Neural progenitor cell (in vitro differentiated cells): ENCODE measurements around the gene ZNF786. TPM values are rescaled to one million over a fixed set of nuclear protein-coding genes. Genes with fewer than 3 reads are reported as not detected.
"Not testable (repeated sequence)": the region's sequence is repeated elsewhere in the genome, so short reads cannot be mapped to it uniquely, and the experiment has no call there.

ENCODE experiments used
- DNase-seq: peaks from one replicate; pipeline ENCODE4 v3.0.0-alpha.2; 2016; ENCODE audit warnings: low spot score
- H2AFZ ChIP-seq: fragments of 200-600 bp; sonication (generic); replicated peaks from 2 replicates; pipeline ENCODE4 v1.6.1; 2016; ENCODE audit warnings: antibody characterized with exemption
- H3F3A ChIP-seq: fragments of 200-600 bp; sonication (generic); 2 replicates; pipeline ENCODE4 v1.6.1; 2016; ENCODE audit warnings: antibody characterized with exemption, low read depth
- H3K27ac ChIP-seq: fragments of 200-600 bp; sonication (generic); 2 replicates; pipeline ENCODE4 v1.5.1; 2016; ENCODE audit warnings: mild to moderate bottlenecking
- H3K27me3 ChIP-seq: fragments of 200-600 bp; sonication (generic); 2 replicates; pipeline ENCODE4 v1.6.1; 2016; ENCODE audit warnings: mild to moderate bottlenecking, moderate library complexity
- H3K36me3 ChIP-seq: fragments of 200-600 bp; sonication (generic); 2 replicates; pipeline ENCODE4 v1.5.1; 2016
- H3K4me1 ChIP-seq: fragments of 200-600 bp; sonication (generic); 2 replicates; pipeline ENCODE4 v1.6.1; 2016; ENCODE audit warnings: mixed run types
- H3K4me2 ChIP-seq: fragments of 200-600 bp; sonication (generic); 2 replicates; pipeline ENCODE4 v1.6.1; 2016
- H3K4me3 ChIP-seq: fragments of 200-600 bp; sonication (generic); 2 replicates; pipeline ENCODE4 v1.5.1; 2016
- H3K79me2 ChIP-seq: fragments of 200-600 bp; sonication (generic); 2 replicates; pipeline ENCODE4 v1.6.1; 2016; ENCODE audit warnings: low read depth
- H3K9ac ChIP-seq: fragments of 200-600 bp; sonication (generic); 2 replicates; pipeline ENCODE4 v1.6.1; 2016
- H3K9me3 ChIP-seq: fragments of 200-600 bp; sonication (generic); 2 replicates; pipeline ENCODE4 v1.5.1; 2016; ENCODE audit warnings: low read depth
- H4K20me1 ChIP-seq: fragments of 200-600 bp; sonication (generic); 2 replicates; pipeline ENCODE4 v1.6.1; 2016; ENCODE audit warnings: low read depth
- H3K27ac Mint-ChIP-seq: 3 replicates; pipeline ENCODE4 v1.8.0; 2021; ENCODE audit warnings: mixed read lengths
- H3K27me3 Mint-ChIP-seq: 2 replicates; pipeline ENCODE4 v1.8.0; 2022; ENCODE audit warnings: low read depth, mild to moderate bottlenecking, inconsistent platforms, moderate library complexity, mixed read lengths; ENCODE audit not compliant: insufficient read depth
- H3K36me3 Mint-ChIP-seq: 3 replicates; pipeline ENCODE4 v1.8.0; 2021; ENCODE audit warnings: mixed read lengths
- H3K4me1 Mint-ChIP-seq: 3 replicates; pipeline ENCODE4 v1.8.0; 2021; ENCODE audit warnings: mixed read lengths
- H3K4me3 Mint-ChIP-seq: 3 replicates; pipeline ENCODE4 v1.8.0; 2021; ENCODE audit warnings: mild to moderate bottlenecking, moderate library complexity, mixed read lengths
- H3K9me3 Mint-ChIP-seq: 3 replicates; pipeline ENCODE4 v1.8.0; 2020; ENCODE audit warnings: mixed read lengths
- EZH2 ChIP-seq: fragments of 200-600 bp; sonication (generic); IDR thresholded peaks from 2 replicates; pipeline ENCODE4 v1.6.1; 2017; ENCODE audit warnings: antibody characterized with exemption, mild to moderate bottlenecking, moderate library complexity
- EZH2phosphoT487 ChIP-seq: fragments of 200-600 bp; sonication (generic); IDR thresholded peaks from 2 replicates; pipeline ENCODE4 v1.6.1; 2017; ENCODE audit warnings: antibody characterized with exemption
- total RNA-seq: library from RNA; depleted of rRNA; stranded (reverse); fragments of >200 nt; gene quantifications from 2 replicates; pipeline ENCODE4 v1.2.3, GENCODE V29; 2015; ENCODE audit warnings: low replicate concordance
- TF ChIP-seq, protein P1 (sequence below): fragments of 200-600 bp; sonication (generic); IDR thresholded peaks from 2 replicates; pipeline ENCODE4 v1.5.1; 2017; ENCODE audit warnings: antibody characterized with exemption, mild to moderate bottlenecking

ZNF786 gene
- total RNA-seq, 1 donor from 2014 or later: 6.3 TPM

DNA sequence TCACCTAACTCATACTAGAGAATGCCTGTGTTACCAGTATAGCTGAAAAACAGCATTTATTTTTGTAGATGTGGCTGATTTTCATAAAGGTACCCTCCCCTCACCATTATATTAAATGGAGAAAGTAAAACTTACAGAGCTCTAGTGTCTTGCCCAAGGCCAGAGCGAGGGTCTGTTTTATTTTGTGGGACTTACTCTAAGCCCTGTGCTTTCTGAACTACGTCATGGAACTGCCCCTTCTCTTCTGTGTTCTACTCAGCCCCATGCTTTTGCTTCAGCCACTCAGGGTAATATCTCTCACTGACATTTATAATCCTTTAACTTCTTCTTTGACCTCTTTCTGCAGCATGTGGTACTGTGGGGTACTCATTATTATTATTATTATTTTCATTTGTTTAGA lies 10.3 kb upstream of the ZNF786 start:
- no peaks in the 10 kb centered on the region for H4K20me1 ChIP-seq
- H3K9me3 Mint-ChIP-seq: no peaks in the 10 kb centered on the region
- H3K4me1 ChIP-seq: no peaks in the 10 kb centered on the region
- H3K4me3 ChIP-seq: no peak overlapping the region
- H3F3A ChIP-seq: no peaks in the 10 kb centered on the region
- no peaks in the 10 kb centered on the region for H3K79me2 ChIP-seq
- peak overlapping the region; percentile 7 for H3K27ac Mint-ChIP-seq
- no peak overlapping the region for H3K4me3 Mint-ChIP-seq
- H3K27me3 ChIP-seq: no peaks in the 10 kb centered on the region
- H3K36me3 ChIP-seq: no peaks in the 10 kb centered on the region
- peaks cover 3% of the 10 kb centered on the region for H3K4me1 Mint-ChIP-seq
- TF ChIP-seq EZH2: no peak
- TF ChIP-seq, protein P1, sequence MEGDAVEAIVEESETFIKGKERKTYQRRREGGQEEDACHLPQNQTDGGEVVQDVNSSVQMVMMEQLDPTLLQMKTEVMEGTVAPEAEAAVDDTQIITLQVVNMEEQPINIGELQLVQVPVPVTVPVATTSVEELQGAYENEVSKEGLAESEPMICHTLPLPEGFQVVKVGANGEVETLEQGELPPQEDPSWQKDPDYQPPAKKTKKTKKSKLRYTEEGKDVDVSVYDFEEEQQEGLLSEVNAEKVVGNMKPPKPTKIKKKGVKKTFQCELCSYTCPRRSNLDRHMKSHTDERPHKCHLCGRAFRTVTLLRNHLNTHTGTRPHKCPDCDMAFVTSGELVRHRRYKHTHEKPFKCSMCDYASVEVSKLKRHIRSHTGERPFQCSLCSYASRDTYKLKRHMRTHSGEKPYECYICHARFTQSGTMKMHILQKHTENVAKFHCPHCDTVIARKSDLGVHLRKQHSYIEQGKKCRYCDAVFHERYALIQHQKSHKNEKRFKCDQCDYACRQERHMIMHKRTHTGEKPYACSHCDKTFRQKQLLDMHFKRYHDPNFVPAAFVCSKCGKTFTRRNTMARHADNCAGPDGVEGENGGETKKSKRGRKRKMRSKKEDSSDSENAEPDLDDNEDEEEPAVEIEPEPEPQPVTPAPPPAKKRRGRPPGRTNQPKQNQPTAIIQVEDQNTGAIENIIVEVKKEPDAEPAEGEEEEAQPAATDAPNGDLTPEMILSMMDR: no peak
- TF ChIP-seq EZH2phosphoT487: no peak
- peaks cover 10% of the 10 kb centered on the region for H3K36me3 Mint-ChIP-seq
- DNase-seq: no peak
- no peak overlapping the region for H3K27ac ChIP-seq
- H3K27me3 Mint-ChIP-seq: peaks cover 9% of the 10 kb centered on the region
- H3K9me3 ChIP-seq: no peaks in the 10 kb centered on the region
- H3K4me2 ChIP-seq: no peak overlapping the region
- no peak overlapping the region for H3K9ac ChIP-seq
- no peak overlapping the region for H2AFZ ChIP-seq

DNA sequence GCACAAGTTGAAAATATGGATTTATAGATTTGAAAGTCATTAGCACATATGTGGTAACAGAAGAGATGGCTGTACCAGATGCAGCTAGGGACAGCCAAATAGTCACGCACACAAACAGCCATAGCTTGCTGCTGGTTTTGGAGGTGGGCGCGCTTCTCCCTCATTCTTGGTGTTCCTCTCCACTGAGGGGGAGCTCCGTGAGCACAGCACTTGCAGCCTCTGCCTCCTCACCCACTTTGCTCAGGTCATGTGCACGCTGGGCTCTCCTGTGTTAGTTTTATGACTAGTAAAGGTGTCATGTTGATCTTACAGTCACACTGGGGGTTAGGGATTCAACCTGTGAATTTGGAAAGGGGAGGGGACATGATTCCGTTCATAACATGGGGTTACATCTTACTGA lies 8.5 kb upstream of the ZNF786 start:
- Mint-ChIP-seq H3K9me3 (no peaks in the 10 kb centered on the region), H3K36me3 (peaks cover 5% of the 10 kb centered on the region), H3K27me3 (peaks cover 3% of the 10 kb centered on the region), H3K4me1 (peaks cover 3% of the 10 kb centered on the region), H3K4me3 (no peak overlapping the region), H3K27ac (no peak overlapping the region)
- no peak overlapping the region for H3K4me3 ChIP-seq
- no peak overlapping the region for H3K9ac ChIP-seq
- no peaks in the 10 kb centered on the region for H3K4me1 ChIP-seq
- H3K27ac ChIP-seq: no peak overlapping the region
- H2AFZ ChIP-seq: no peak overlapping the region
- H3K9me3 ChIP-seq: no peaks in the 10 kb centered on the region
- TF ChIP-seq EZH2: no peak
- H3F3A ChIP-seq: no peaks in the 10 kb centered on the region
- no peak for DNase-seq
- no peaks in the 10 kb centered on the region for H3K79me2 ChIP-seq
- no peak overlapping the region for H3K4me2 ChIP-seq
- no peaks in the 10 kb centered on the region for H4K20me1 ChIP-seq
- no peaks in the 10 kb centered on the region for H3K36me3 ChIP-seq
- H3K27me3 ChIP-seq: no peaks in the 10 kb centered on the region

DNA sequence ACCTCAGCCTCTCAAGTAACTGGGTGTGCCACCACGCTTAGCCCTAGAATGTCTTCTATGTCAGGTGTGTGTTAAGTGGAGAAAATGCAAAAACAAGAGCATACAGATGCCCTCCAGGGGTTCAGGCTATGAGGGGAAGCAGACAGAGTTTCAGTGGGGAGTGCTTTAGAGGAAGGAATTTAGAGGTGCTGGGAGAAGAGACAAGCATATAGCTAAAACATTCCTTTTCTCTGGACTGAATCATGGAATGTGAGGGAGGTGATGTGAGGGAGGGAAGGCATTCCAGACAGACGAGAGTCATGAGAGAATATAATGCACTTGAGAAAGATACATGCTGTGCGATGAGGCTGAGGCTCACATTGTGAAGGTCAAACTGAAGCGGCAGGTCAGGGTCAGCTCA lies 6.6 kb upstream of the ZNF786 start:
- Mint-ChIP-seq H3K27me3 (peaks cover 4% of the 10 kb centered on the region), H3K4me3 (no peak overlapping the region), H3K27ac (no peak overlapping the region), H3K36me3 (peaks cover 1% of the 10 kb centered on the region), H3K9me3 (no peaks in the 10 kb centered on the region), H3K4me1 (peaks cover 3% of the 10 kb centered on the region)
- TF ChIP-seq EZH2phosphoT487 (no peak), EZH2 (no peak)
- TF ChIP-seq, protein P1: no peak
- H3K9ac ChIP-seq: no peak overlapping the region
- no peaks in the 10 kb centered on the region for H3K4me1 ChIP-seq
- no peaks in the 10 kb centered on the region for H3K36me3 ChIP-seq
- no peak overlapping the region for H3K4me2 ChIP-seq
- H2AFZ ChIP-seq: no peak overlapping the region
- H3F3A ChIP-seq: peaks cover 3% of the 10 kb centered on the region
- no peak for DNase-seq
- no peaks in the 10 kb centered on the region for H3K27me3 ChIP-seq
- H3K9me3 ChIP-seq: no peaks in the 10 kb centered on the region
- no peak overlapping the region for H3K27ac ChIP-seq
- no peak overlapping the region for H3K4me3 ChIP-seq
- H4K20me1 ChIP-seq: no peaks in the 10 kb centered on the region
- H3K79me2 ChIP-seq: no peaks in the 10 kb centered on the region

DNA sequence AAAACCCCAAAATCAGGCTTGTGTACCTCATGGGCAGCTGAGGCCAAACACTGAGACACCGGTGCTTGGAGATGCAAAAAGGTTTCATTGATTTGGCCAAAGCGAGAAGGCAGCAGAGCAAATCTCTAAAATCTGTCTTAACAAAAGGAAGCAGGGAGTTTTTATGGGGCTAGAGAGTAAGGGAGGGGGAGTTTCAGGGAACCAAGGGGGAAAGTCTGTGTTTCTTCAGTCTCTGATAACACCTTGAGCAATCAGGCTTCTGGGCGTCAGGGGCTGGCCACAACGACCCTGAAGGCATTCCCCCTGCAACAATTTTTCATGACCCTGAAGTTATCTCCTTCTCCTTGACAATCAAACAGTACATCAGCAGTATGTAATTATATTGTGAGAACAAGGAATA lies 2.7 kb upstream of the ZNF786 start:
- H3K4me1 Mint-ChIP-seq: peaks cover 12% of the 10 kb centered on the region
- Histone ChIP-seq H3K4me1 (no peaks in the 10 kb centered on the region), H3K79me2 (peaks cover 22% of the 10 kb centered on the region), H3K4me2 (no peak overlapping the region), H3K4me3 (no peak overlapping the region), H3K36me3 (peaks cover 4% of the 10 kb centered on the region), H4K20me1 (no peaks in the 10 kb centered on the region), H3K9ac (no peak overlapping the region), H3K27me3 (no peaks in the 10 kb centered on the region), H3K9me3 (no peaks in the 10 kb centered on the region), H3F3A (peaks cover 3% of the 10 kb centered on the region), H2AFZ (no peak overlapping the region), H3K27ac (no peak overlapping the region)
- H3K36me3 Mint-ChIP-seq: peaks cover 8% of the 10 kb centered on the region
- TF ChIP-seq EZH2phosphoT487 (no peak), EZH2 (no peak)
- TF ChIP-seq, protein P1: no peak
- H3K27ac Mint-ChIP-seq: peak overlapping the region; percentile 57
- peaks cover 7% of the 10 kb centered on the region for H3K9me3 Mint-ChIP-seq
- DNase-seq: no peak
- peaks cover 2% of the 10 kb centered on the region for H3K27me3 Mint-ChIP-seq
- H3K4me3 Mint-ChIP-seq: no peak overlapping the region

DNA sequence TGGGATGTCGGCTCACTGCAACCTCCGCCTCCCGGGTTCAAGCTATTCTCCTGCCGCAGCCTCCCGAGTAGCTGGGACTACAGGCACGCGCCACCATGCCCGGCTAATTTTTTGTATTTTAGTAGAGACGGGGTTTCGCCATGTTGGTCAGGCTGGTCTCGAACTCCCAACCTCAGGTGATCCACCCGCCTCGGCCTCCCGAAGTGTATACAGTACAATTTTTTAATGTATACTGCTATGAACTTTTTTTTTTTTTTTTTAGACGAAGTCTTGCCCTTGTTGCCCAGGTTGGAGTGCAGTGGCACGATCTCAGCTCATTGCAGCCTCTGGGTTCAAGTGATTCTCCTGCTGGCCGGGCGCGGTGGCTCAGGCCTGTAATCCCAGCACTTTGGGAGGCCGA lies 1.7 kb upstream of the ZNF786 start:
- H3K9ac ChIP-seq, H3K4me2 ChIP-seq, H2AFZ ChIP-seq, H3K9me3 ChIP-seq, H3K27me3 ChIP-seq, H4K20me1 ChIP-seq, DNase-seq, H3K27me3 Mint-ChIP-seq, H3K27ac ChIP-seq, H3K4me3 ChIP-seq, H3K36me3 ChIP-seq, H3K27ac Mint-ChIP-seq, H3K4me3 Mint-ChIP-seq, H3F3A ChIP-seq, H3K4me1 ChIP-seq: not testable (repeated sequence)
- H3K4me1 Mint-ChIP-seq: peaks cover 12% of the 10 kb centered on the region
- H3K36me3 Mint-ChIP-seq: peaks cover 12% of the 10 kb centered on the region
- H3K79me2 ChIP-seq: peaks cover 30% of the 10 kb centered on the region
- peaks cover 11% of the 10 kb centered on the region for H3K9me3 Mint-ChIP-seq
